ENCODE data around the gene RAPGEF5. TPM values are rescaled to one million over a fixed set of nuclear protein-coding genes. Genes with fewer than 3 reads are reported as not detected.

RAPGEF5 gene
- total and polyA plus RNA-seq, 2 donors (not counting 3 experiments of a cell fraction or from before 2014, with no cell fraction given), result 10.0 to 43.2 TPM

DNA sequence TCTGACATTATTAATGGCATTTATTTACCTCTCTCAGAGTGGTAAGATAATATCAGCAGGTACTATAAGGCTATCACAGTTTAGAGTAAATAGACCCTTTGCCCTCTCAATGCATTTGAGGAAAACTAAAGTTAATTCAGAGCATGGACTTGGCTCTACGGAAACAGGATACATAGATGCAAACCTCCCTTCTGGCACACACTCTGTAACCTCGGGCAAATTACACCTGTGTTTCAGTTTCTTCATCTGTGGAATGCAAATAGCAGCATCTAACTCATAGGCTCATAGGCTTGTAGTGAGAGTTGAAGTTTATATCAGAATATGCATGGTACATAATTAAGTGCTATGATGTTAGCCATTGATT lies 5.6 kb downstream of the RAPGEF5 start:
- no peak for FAIRE-seq
- H3K27me3 ChIP-seq (ENCODE audit: control insufficient read depth in 2 of 2, insufficient read depth in 2 of 2, low read length in 2 of 2), result no peaks in the 10 kb centered on the region
- no peak overlapping the region for H3K27ac ChIP-seq (ENCODE audit: insufficient read depth, low read depth, low read length)
- H2AFZ ChIP-seq (ENCODE audit: low read depth, low read length), result no peak overlapping the region
- H3K4me3 ChIP-seq (replicated peaks in 1 of 3; ENCODE audit: insufficient read depth in 1 of 3, low read depth in 1 of 3, low read length in 3 of 3), result no peak overlapping the region
- no peaks in the 10 kb centered on the region for H4K20me1 ChIP-seq (replicated peaks; ENCODE audit: control insufficient read depth, extremely low read depth, insufficient read depth, low read length)
- POLR2A ChIA-PET, result interaction anchor here (0.5 kb wide), 1 partner anchor 137 kb away, joined by 3 read pairs; no protein-coding TSS in a partner anchor
- peaks cover 11% of the 10 kb centered on the region for H3K4me1 ChIP-seq (ENCODE audit: control insufficient read depth, extremely low read depth, insufficient read depth, low read length)
- no peak overlapping the region for H3K4me2 ChIP-seq (ENCODE audit: insufficient read depth, low read length)
- H3K9me1 ChIP-seq (replicated peaks; ENCODE audit: control insufficient read depth, extremely low read depth, insufficient read depth, low read length), result no peaks in the 10 kb centered on the region
- H3K9me3 ChIP-seq (replicated peaks; ENCODE audit: control insufficient read depth, insufficient read depth, low read length), result no peaks in the 10 kb centered on the region
- DNase-seq (ENCODE audit: low read depth, low spot score), result no peak
- intact Hi-C loops (cut with micrococcal nuclease) (no loop called here), dilution Hi-C loops (cut with MboI; ENCODE audit: extremely low pct_ligation_motif_present, low sequenced_read_pairs) (no loop called here)
- CTCF ChIA-PET, result interaction anchor here (0.9 to 2.2 kb wide), 4 partner anchors 9 to 24 kb away, joined by 3 to 6 read pairs (median 3); no protein-coding TSS in a partner anchor
- H3K36me3 ChIP-seq (ENCODE audit: control insufficient read depth in 2 of 2, extremely low read depth in 1 of 2, insufficient read depth in 2 of 2, low read length in 2 of 2), result no peaks in the 10 kb centered on the region
- BruUV-seq (replicated peaks), result no TSS peak
- TF ChIP-seq POLR2A (IDR thresholded peaks at IDR 0.05; ENCODE audit: low read depth, low read length), result no peak
- TF ChIP-seq JUN (IDR thresholded peaks at IDR 0.05; ENCODE audit: borderline replicate concordance, insufficient read depth, insufficient read length, low read depth), result no peak
- no peak for TF ChIP-seq GATA2 (IDR thresholded peaks at IDR 0.05; ENCODE audit: insufficient read depth, insufficient read length, low read depth, low read length)
- TF ChIP-seq, protein P1, sequence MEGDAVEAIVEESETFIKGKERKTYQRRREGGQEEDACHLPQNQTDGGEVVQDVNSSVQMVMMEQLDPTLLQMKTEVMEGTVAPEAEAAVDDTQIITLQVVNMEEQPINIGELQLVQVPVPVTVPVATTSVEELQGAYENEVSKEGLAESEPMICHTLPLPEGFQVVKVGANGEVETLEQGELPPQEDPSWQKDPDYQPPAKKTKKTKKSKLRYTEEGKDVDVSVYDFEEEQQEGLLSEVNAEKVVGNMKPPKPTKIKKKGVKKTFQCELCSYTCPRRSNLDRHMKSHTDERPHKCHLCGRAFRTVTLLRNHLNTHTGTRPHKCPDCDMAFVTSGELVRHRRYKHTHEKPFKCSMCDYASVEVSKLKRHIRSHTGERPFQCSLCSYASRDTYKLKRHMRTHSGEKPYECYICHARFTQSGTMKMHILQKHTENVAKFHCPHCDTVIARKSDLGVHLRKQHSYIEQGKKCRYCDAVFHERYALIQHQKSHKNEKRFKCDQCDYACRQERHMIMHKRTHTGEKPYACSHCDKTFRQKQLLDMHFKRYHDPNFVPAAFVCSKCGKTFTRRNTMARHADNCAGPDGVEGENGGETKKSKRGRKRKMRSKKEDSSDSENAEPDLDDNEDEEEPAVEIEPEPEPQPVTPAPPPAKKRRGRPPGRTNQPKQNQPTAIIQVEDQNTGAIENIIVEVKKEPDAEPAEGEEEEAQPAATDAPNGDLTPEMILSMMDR (IDR thresholded peaks at IDR 0.05; ENCODE audit: extremely low read depth in 1 of 2, insufficient read depth in 1 of 2, low read depth in 1 of 2, low read length in 2 of 2), result no peak
- TF ChIP-seq EZH2 (IDR thresholded peaks at IDR 0.05; ENCODE audit: borderline replicate concordance, low read depth, low read length, severe bottlenecking), result no peak
- TF ChIP-seq MYC (IDR thresholded peaks at IDR 0.05; ENCODE audit: low read depth, low read length), result no peak
- no peak for TF ChIP-seq FOS (IDR thresholded peaks at IDR 0.05; ENCODE audit: borderline replicate concordance, insufficient read depth, low read length)
- TF ChIP-seq, protein P2, sequence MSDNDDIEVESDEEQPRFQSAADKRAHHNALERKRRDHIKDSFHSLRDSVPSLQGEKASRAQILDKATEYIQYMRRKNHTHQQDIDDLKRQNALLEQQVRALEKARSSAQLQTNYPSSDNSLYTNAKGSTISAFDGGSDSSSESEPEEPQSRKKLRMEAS (IDR thresholded peaks at IDR 0.05; ENCODE audit: insufficient read depth, insufficient read length), result no peak
- no peak for TF ChIP-seq POLR2AphosphoS5 (IDR thresholded peaks at IDR 0.05; ENCODE audit: insufficient read depth, low read depth, low read length)
- no peak overlapping the region for H3K9ac ChIP-seq (replicated peaks; ENCODE audit: extremely low read depth, insufficient read depth, low read length)
- H3K79me2 ChIP-seq (ENCODE audit: control insufficient read depth, insufficient read depth, low read length), result no peaks in the 10 kb centered on the region

Data from endothelial cell of umbilical vein (primary cell).